ENCODE data around the gene KDM4E.
"Not testable (repeated sequence)": the region's sequence is repeated elsewhere in the genome, so short reads cannot be mapped to it uniquely, and the experiment has no call there.

Gene KDM4E

GRCh38 chr11:95024958-95025357 is at the start of gene KDM4E:
Gene KDM4E (plus strand): TSS chr11:95025258. CDS start chr11:95025558, 300 bp downstream.
- DNase-seq (ENCODE audit: low read depth) = no peak

DNA sequence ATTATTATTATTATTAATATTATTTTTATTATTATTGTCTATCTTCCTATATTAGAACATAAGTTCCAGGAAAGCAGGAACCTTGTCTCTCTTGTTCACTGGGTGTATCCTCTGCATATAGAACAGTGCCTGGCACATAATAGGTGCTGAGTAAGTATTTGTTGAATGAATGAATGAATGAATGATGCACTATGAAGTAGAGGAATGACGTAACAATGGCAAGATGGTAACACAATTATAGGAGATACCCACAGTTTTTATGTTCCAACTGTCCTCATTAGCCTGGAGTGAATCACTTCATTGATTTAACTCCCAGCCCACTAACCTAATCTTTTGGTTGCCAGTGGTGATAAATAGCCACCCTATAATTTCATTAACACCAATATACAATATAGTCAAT is 49.5 kb upstream of the KDM4E start:
- DNase-seq (ENCODE audit: low read depth) = no peak

GRCh38 chr11:94987378-94987777 is 37.7 kb upstream of the KDM4E start:
- no peak for DNase-seq (ENCODE audit: low read depth)

DNA sequence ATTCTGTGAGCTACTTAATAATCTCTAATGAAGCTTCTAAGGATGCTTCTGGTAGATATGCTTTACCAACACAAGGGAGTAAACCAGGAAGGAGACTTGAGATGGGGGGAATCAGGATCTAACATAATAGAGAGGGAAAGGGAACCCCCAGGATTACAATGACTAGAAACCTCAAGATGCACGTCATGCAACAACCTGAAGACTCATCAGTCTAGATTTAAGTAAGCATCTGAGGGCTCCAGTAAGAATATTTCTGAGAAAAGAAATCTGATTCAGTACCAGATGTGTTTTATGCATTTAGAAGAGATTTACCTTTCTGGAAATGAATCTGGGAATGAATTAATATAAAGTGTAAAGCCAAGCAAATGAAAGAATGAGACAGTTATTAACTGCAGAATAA is 36.3 kb upstream of the KDM4E start:
- DNase-seq (ENCODE audit: low read depth) = no peak

GRCh38 chr11:94993400-94993943 is 31.6 kb upstream of the KDM4E start:
- DNase-seq (ENCODE audit: low read depth) = no peak

DNA sequence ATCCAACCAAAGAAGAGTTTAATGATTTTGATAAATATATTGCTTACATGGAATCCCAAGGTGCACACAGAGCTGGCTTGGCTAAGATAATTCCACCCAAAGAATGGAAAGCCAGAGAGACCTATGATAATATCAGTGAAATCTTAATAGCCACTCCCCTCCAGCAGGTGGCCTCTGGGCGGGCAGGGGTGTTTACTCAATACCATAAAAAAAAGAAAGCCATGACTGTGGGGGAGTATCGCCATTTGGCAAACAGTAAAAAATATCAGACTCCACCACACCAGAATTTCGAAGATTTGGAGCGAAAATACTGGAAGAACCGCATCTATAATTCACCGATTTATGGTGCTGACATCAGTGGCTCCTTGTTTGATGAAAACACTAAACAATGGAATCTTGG is 27.6 kb upstream of the KDM4E start:
- no peak for DNase-seq (ENCODE audit: low read depth)

DNA sequence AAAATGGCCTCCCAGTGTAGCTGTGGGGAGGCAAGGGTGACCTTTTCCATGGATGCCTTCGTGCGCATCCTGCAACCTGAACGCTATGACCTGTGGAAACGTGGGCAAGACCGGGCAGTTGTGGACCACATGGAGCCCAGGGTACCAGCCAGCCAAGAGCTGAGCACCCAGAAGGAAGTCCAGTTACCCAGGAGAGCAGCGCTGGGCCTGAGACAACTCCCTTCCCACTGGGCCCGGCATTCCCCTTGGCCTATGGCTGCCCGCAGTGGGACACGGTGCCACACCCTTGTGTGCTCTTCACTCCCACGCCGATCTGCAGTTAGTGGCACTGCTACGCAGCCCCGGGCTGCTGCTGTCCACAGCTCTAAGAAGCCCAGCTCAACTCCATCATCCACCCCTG is 26.8 kb upstream of the KDM4E start:
- no peak for DNase-seq (ENCODE audit: low read depth)

GRCh38 chr11:95003716-95004115 is 21.3 kb upstream of the KDM4E start:
- DNase-seq (ENCODE audit: low read depth) = no peak

- DNase-seq (ENCODE audit: low read depth) = no peak
Observed at GRCh38 chr11:95005642-95006041, 19.4 kb upstream of the KDM4E start.

- DNase-seq (ENCODE audit: low read depth) = no peak
Observed at GRCh38 chr11:95011376-95011775, 13.7 kb upstream of the KDM4E start.

GRCh38 chr11:95014184-95014821 is 10.8 kb upstream of the KDM4E start:
- no peak for DNase-seq (ENCODE audit: low read depth)

GRCh38 chr11:95016139-95016538 is 8.9 kb upstream of the KDM4E start:
- DNase-seq (ENCODE audit: low read depth) = no peak

DNA sequence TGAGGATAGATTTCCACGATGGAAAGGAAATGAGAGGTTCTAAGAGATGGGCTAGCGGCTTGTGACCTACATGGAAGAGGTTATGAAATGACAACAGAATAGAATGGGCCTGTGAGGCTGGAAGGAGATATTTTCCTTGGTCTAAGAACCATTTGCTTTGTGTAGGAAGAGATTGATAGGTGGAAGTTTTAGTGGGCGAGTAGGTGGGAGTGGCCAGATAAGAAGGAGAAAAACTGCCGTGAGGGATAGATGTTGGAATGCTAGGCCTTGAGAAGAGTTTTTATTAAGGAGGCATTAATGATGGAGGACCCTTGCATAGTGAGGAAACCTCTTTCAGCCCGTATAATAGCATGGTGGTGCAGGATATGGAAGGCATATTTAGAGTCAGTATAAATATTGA is 3.6 kb upstream of the KDM4E start:
- not testable (repeated sequence) for DNase-seq (ENCODE audit: low read depth)

- DNase-seq (ENCODE audit: low read depth) = not testable (repeated sequence)
Observed at GRCh38 chr11:95025594-95025993, 536 bp downstream of the KDM4E start.

GRCh38 chr11:95028357-95028756 is 3.3 kb downstream of the KDM4E start:
- DNase-seq (ENCODE audit: low read depth) = no peak

GRCh38 chr11:95033051-95033450 is 8.0 kb downstream of the KDM4E start:
- no peak for DNase-seq (ENCODE audit: low read depth)

DNA sequence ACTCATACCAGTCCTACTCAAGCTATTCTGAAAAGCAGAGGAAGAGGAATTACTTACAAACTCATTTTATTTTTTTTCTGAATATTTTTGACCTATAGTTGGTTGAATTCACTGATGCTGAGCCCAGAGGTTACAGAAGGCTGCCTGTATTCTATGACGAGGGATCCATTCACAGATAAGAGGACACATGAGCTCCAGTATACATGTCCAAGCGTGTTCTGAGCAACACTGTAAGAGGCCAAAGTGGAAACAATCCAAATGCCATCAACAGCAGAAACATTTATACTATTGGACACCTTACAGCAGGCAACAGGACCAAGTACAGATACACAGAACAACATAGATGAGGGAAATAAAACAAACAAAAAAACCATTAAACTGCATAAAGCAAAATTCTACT is 10.3 kb downstream of the KDM4E start:
- no peak for DNase-seq (ENCODE audit: low read depth)

DNA sequence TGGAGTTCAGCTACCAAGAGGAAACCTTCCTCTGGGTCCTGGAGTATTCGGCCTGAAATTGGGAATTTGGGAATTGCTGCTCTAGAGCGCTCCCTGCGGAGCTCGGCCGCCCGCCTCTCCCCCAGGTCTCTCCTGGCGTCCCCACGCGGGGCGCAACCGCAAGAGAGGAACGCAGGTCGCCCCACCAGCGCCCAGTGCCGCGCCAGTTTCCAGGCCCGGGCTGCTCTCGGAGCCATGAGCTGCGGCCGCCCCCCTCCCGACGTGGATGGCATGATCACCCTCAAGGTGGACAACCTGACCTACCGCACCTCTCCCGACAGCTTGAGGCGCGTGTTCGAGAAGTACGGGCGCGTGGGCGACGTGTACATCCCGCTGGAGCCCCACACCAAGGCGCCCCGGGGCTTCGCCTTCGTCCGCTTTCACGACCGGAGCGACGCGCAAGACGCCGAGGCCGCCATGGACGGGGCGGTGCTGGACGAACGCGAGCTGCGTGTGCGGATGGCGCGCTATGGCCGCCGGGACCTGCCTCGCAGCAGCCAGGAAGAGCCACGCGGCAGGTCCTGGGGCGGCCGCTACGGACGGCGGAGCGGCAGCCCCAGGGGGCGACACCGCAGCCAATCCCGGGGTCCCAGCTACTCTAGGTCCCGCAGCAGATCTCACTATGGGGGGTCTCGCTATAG is 12.4 kb downstream of the KDM4E start:
- DNase-seq (ENCODE audit: low read depth) = not testable (repeated sequence)

DNA sequence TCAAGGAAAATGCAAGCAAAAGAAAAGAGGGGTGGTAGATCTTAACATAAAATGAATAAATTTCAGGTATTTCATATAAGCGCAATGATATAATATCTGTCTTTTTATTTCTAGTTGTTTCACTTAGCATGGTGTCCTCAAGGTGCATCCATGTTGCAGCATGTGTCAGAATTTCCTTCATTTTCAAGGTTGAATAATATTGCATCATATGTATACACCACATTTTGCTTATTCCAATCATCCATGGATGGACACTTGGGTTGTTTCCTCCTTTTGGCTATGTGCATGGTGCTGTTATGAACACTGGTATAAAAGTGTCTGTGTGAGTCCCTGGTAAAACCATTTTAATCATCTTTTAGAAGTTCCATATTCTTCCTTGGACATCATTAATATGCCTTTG is 17.2 kb downstream of the KDM4E start:
- no peak for DNase-seq (ENCODE audit: low read depth)

- DNase-seq (ENCODE audit: low read depth) = no peak
Observed at GRCh38 chr11:95042906-95043305, 17.8 kb downstream of the KDM4E start.

DNA sequence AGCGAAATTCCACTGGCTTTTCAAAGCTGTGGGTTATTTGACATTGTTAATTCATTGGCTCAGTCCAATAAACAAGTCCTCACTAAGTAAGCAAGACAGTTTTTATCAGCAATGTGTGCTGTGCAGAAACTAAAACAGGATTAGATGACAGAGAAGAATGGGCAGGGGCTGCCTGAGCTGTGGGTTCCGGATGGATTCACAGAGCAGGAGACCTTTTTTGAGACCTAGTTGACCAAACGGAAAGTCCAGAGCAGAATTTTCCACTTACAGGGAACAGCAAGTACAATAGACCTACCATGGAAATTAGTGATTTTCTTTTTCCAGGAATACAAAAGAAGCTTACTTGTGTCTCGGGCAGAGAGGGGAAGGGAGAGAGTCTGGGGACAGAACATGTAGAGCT is 19.0 kb downstream of the KDM4E start:
- no peak for DNase-seq (ENCODE audit: low read depth)

- no peak for DNase-seq (ENCODE audit: low read depth)
Observed at GRCh38 chr11:95045812-95046211, 20.8 kb downstream of the KDM4E start.

GRCh38 chr11:95049122-95049521 is 24.1 kb downstream of the KDM4E start, which contains the start of gene KDM4F:
Gene KDM4F (plus strand): TSS chr11:95049422.
- DNase-seq (ENCODE audit: low read depth) = not testable (repeated sequence)
